UCSD-AML1 (cell line): ENCODE data around the gene ABI2.
"Not testable (repeated sequence)": the region's sequence is repeated elsewhere in the genome, so short reads cannot be mapped to it uniquely, and the experiment has no call there.

Experiments
- DNase-seq: peaks from one replicate; lab custom pipeline; 2025; ENCODE audit not compliant: unreplicated experiment; lab: John Stamatoyannopoulos, UW

Gene ABI2

GRCh38 chr2:203354966-203355365, 26.8 kb downstream of the ABI2 start:
- DNase-seq: no peak

GRCh38 chr2:203359450-203359849, 31.3 kb downstream of the ABI2 start:
- DNase-seq: no peak

GRCh38 chr2:203360833-203361430, 32.7 kb downstream of the ABI2 start:
- DNase-seq: no peak

GRCh38 chr2:203361495-203361894, 33.3 kb downstream of the ABI2 start:
- DNase-seq: no peak

- no peak for DNase-seq
Measured at GRCh38 chr2:203361922-203362321, 33.7 kb downstream of the ABI2 start.

- no peak for DNase-seq
Measured at GRCh38 chr2:203366639-203367466, 38.7 kb downstream of the ABI2 start.

- not testable (repeated sequence) for DNase-seq
Measured at GRCh38 chr2:203372706-203373105, 44.5 kb downstream of the ABI2 start.

GRCh38 chr2:203376173-203376572, 48.0 kb downstream of the ABI2 start:
- DNase-seq: no peak

GRCh38 chr2:203379156-203379555, 51.0 kb downstream of the ABI2 start:
- DNase-seq: no peak

GRCh38 chr2:203383038-203383437, 54.8 kb downstream of the ABI2 start:
- DNase-seq: no peak

GRCh38 chr2:203388153-203388552, 60.0 kb downstream of the ABI2 start:
- DNase-seq: not testable (repeated sequence)

GRCh38 chr2:203394519-203395227, 66.5 kb downstream of the ABI2 start:
- no peak for DNase-seq

- no peak for DNase-seq
Measured at GRCh38 chr2:203395858-203396257, 67.7 kb downstream of the ABI2 start.

- no peak for DNase-seq
Measured at GRCh38 chr2:203396667-203397066, 68.5 kb downstream of the ABI2 start.

GRCh38 chr2:203399031-203399430, 70.8 kb downstream of the ABI2 start:
- DNase-seq: no peak

GRCh38 chr2:203400805-203401585, 72.8 kb downstream of the ABI2 start:
- no peak for DNase-seq

GRCh38 chr2:203404996-203405395, 76.8 kb downstream of the ABI2 start:
- no peak for DNase-seq

- DNase-seq: no peak
Measured at GRCh38 chr2:203407496-203407895, 79.3 kb downstream of the ABI2 start.

- DNase-seq: no peak
Measured at GRCh38 chr2:203412546-203413331, 84.5 kb downstream of the ABI2 start.

- no peak for DNase-seq
Measured at GRCh38 chr2:203413796-203414195, 85.6 kb downstream of the ABI2 start.
